SK-N-SH (cell line): ENCODE data around the gene BTD. TPM values are rescaled to one million over a fixed set of nuclear protein-coding genes. Genes with fewer than 3 reads are reported as not detected.

Source experiments
- CTCF ChIA-PET: fragments of 300-600, 350-600 bp; formaldehyde crosslinking; extraction: SDS; loops from one replicate; lab custom pipeline; 2021; lab: Yijun Ruan, JAX
- POLR2A ChIA-PET: fragments of 350-600 bp; sonication (Branson Sonifier 250); formaldehyde crosslinking; extraction: SDS; loops from one replicate; lab custom pipeline; 2020; ENCODE audit warnings: antibody characterized with exemption, inconsistent platforms; lab: Yijun Ruan, JAX
- DNase-seq: peaks from one replicate; pipeline ENCODE4 v3.0.0; 2012
- H2AFZ ChIP-seq: fragments of 200-600 bp; sonication (generic); 2 replicates; pipeline ENCODE4 v1.8.1; 2016; ENCODE audit warnings: antibody characterized with exemption, mild to moderate bottlenecking, low read depth
- H3F3A ChIP-seq: fragments of 200-600 bp; sonication (generic); replicated peaks from 2 replicates; pipeline ENCODE3; 2016; ENCODE audit warnings: antibody characterized with exemption, mild to moderate bottlenecking; ENCODE audit not compliant: insufficient read depth
- H3K27ac ChIP-seq, 2 experiments: fragments of 200-500 bp in 1 of 2; fragments of 200-600 bp in 1 of 2; sonication (Bioruptor generic) in 1 of 2; sonication (generic), shearing (Covaris generic) in 1 of 2; 2 replicates each; pipeline versions ENCODE4 v1.5.1 to v1.6.1; 2014 to 2016; ENCODE audit warnings: low read depth in 2 of 2, inconsistent platforms in 1 of 2, low read length in 1 of 2, mild to moderate bottlenecking in 1 of 2, mixed read lengths in 1 of 2
- H3K27me3 ChIP-seq: fragments of 200-600 bp; sonication (generic), shearing (Covaris generic); 2 replicates; pipeline ENCODE4 v1.6.1; 2016; ENCODE audit warnings: mixed run types; ENCODE audit not compliant: insufficient read depth
- H3K36me3 ChIP-seq, 2 experiments: fragments of 200-500 bp in 1 of 2; fragments of 200-600 bp in 1 of 2; sonication (Bioruptor generic) in 1 of 2; sonication (generic) in 1 of 2; replicated peaks in 1 of 2; 2 replicates each; pipeline versions ENCODE3 to v1.5.1; 2014 to 2016; ENCODE audit warnings: low read length in 1 of 2, mild to moderate bottlenecking in 1 of 2; ENCODE audit not compliant: insufficient read depth in 2 of 2, control insufficient read depth in 1 of 2
- H3K4me1 ChIP-seq, 2 experiments: fragments of 200-500 bp in 1 of 2; fragments of 200-600 bp in 1 of 2; sonication (Bioruptor generic) in 1 of 2; sonication (generic), shearing (Covaris generic) in 1 of 2; 2 replicates each; pipeline versions ENCODE4 v1.5.1 to v1.6.1; 2014 to 2016; ENCODE audit warnings: low read depth in 1 of 2, low read length in 1 of 2, mixed run types in 1 of 2; ENCODE audit not compliant: insufficient read depth in 2 of 2, control insufficient read depth in 1 of 2
- H3K4me2 ChIP-seq: fragments of 200-600 bp; sonication (generic), shearing (Covaris generic); 2 replicates; pipeline ENCODE4 v1.6.1; 2017; ENCODE audit warnings: mixed run types
- H3K4me3 ChIP-seq, 2 experiments: fragments of 200-500 bp in 1 of 2; fragments of 200-600 bp in 1 of 2; sonication (Bioruptor generic) in 1 of 2; sonication (generic), shearing (Covaris generic) in 1 of 2; 2 replicates each; pipeline versions ENCODE4 v1.5.1 to v1.8.1; 2014 to 2016; ENCODE audit warnings: low read depth in 2 of 2, inconsistent platforms in 1 of 2, low read length in 1 of 2, mild to moderate bottlenecking in 1 of 2, mixed read lengths in 1 of 2, moderate library complexity in 1 of 2
- H3K79me2 ChIP-seq: fragments of 200-600 bp; sonication (generic); 2 replicates; pipeline ENCODE4 v1.8.1; 2017; ENCODE audit warnings: mild to moderate bottlenecking; ENCODE audit not compliant: insufficient read depth
- H3K9ac ChIP-seq: fragments of 200-600 bp; sonication (generic); 2 replicates; pipeline ENCODE4 v1.6.1; 2017; ENCODE audit warnings: mixed run types
- H3K9me2 ChIP-seq: fragments of 200-600 bp; sonication (generic); 2 replicates; pipeline ENCODE4 v1.6.1; 2017; ENCODE audit warnings: mixed run types
- H3K9me3 ChIP-seq: fragments of 200-600 bp; sonication (generic); 2 replicates; pipeline ENCODE4 v1.6.1; 2017; ENCODE audit warnings: mixed run types, mild to moderate bottlenecking, moderate library complexity
- H4K20me1 ChIP-seq: fragments of 200-600 bp; sonication (generic); 2 replicates; pipeline ENCODE4 v1.6.1; 2017; ENCODE audit warnings: mild to moderate bottlenecking, mixed run types; ENCODE audit not compliant: insufficient read depth
- CHD2 ChIP-seq: fragments of 150-350 bp; IDR thresholded peaks from 2 replicates; pipeline ENCODE4 v1.6.1; 2018; ENCODE audit warnings: low read length; ENCODE audit not compliant: partially characterized antibody
- EP300 ChIP-seq, 2 experiments: IDR thresholded peaks; 2 replicates each; pipeline versions ENCODE4 v1.4.0 to v1.6.1; 2012; ENCODE audit warnings: borderline replicate concordance in 1 of 2, low read depth in 1 of 2, low read length in 1 of 2
- EZH2phosphoT487 ChIP-seq: fragments of 200-600 bp; sonication (generic); IDR thresholded peaks from 2 replicates; pipeline ENCODE4 v1.6.1; 2017; ENCODE audit warnings: low read depth, mixed run types, mild to moderate bottlenecking, antibody characterized with exemption, moderate library complexity, borderline replicate concordance
- FOXM1 ChIP-seq: IDR thresholded peaks from 2 replicates; pipeline ENCODE4 v1.4.0; 2012; ENCODE audit warnings: low read depth, mild to moderate bottlenecking
- MXI1 ChIP-seq: IDR thresholded peaks from 2 replicates; pipeline ENCODE4 v1.6.1; 2012; ENCODE audit warnings: mild to moderate bottlenecking, low read depth, low read length, improper control_type of control experiment
- NRF1 ChIP-seq: IDR thresholded peaks from 2 replicates; pipeline ENCODE4 v1.6.1; 2012; ENCODE audit warnings: low read depth, mild to moderate bottlenecking, low read length
- POLR2AphosphoS5 ChIP-seq: IDR thresholded peaks from 2 replicates; pipeline ENCODE4 v1.6.1; 2012; ENCODE audit warnings: low read depth, low read length
- RCOR1 ChIP-seq: fragments of 150-350 bp; IDR thresholded peaks from 2 replicates; pipeline ENCODE4 v1.6.1; 2017; ENCODE audit warnings: antibody characterized with exemption, low read length
- SMC3 ChIP-seq: IDR thresholded peaks from 2 replicates; pipeline ENCODE4 v1.6.1; 2012; ENCODE audit warnings: low read depth, low read length, improper control_type of control experiment
- TAF1 ChIP-seq: IDR thresholded peaks from 2 replicates; pipeline ENCODE4 v1.6.1; 2012; ENCODE audit warnings: low read depth, mild to moderate bottlenecking, low read length, moderate library complexity, borderline replicate concordance
- TEAD4 ChIP-seq: IDR thresholded peaks from 2 replicates; pipeline ENCODE4 v1.4.0; 2012; ENCODE audit warnings: mild to moderate bottlenecking, borderline replicate concordance; ENCODE audit not compliant: insufficient read depth
- YY1 ChIP-seq: IDR thresholded peaks from 2 replicates; pipeline ENCODE4 v1.4.0; 2012; ENCODE audit warnings: low read depth, mild to moderate bottlenecking
- WGBS: methylation state at CpG from one replicate; pipeline ENCODE4 v1.1.6; 2017; ENCODE audit warnings: low lambda C conversion rate; 5-methylcytosine and 5-hydroxymethylcytosine counted together
- polyA plus RNA-seq, 3 experiments: library from polyadenylated mRNA; depleted of rRNA; stranded (reverse); fragments of >200 nt; gene quantifications; 2 replicates each; pipeline ENCODE4 v1.2.3, GENCODE V29; 2012
- TF ChIP-seq, protein P1 (sequence below): fragments of 150-350 bp; IDR thresholded peaks from 2 replicates; pipeline ENCODE4 v1.6.1; 2017; ENCODE audit warnings: antibody characterized with exemption, low read length, low read depth, borderline replicate concordance
- TF ChIP-seq, protein P2 (sequence below): IDR thresholded peaks from 2 replicates; pipeline ENCODE4; 2012
- TF ChIP-seq, protein P3 (sequence below): fragments of 150-350 bp; IDR thresholded peaks from 2 replicates; pipeline ENCODE4 v1.6.1; 2016; ENCODE audit warnings: mild to moderate bottlenecking, low read depth, low read length
- TF ChIP-seq, protein P4 (sequence below): IDR thresholded peaks from 2 replicates; pipeline ENCODE4 v1.4.0; 2012; ENCODE audit warnings: low read depth, borderline replicate concordance
- TF ChIP-seq, protein P5 (sequence below): fragments of 200-600 bp; sonication (generic); IDR thresholded peaks from 2 replicates; pipeline ENCODE4 v1.6.1; 2017; ENCODE audit warnings: antibody characterized with exemption, mild to moderate bottlenecking, moderate library complexity

BTD gene
- polyA plus RNA-seq, 1 of the 3 experiments (the other 2 are of a cell fraction): 23.6 TPM

DNA sequence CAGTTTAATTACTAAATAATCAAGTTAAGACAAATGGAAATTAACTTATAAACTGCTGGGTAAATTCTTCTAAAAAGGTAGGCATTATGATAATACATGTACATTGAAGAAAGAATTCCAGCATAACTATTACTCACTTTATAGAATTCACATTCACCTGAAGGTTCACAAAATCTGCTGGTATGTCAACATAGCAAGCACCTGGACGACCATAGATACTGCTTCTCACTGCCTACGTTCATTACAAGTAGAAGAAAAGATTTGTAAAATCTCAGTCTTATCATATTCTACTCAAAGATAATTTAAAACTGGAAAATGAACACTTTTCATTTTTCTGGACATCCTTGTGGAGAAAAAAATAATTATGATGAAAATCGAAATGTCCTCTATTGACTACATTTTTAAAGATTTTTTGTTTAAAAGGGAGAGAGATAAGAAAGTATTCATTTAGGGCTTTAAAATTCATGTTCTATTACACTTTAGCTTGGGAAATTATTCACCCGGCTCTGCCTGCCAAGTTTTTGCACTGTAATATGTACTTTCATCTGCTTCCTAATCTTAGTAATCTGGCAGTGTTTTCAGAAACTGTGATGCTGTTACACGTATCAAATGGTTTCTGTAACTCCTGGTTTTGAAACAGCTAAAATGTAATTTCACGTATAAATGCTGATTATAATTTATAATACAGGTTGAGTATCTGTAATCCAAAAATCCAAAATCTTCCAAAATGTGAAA is 16.3 kb upstream of the BTD start:
- H3K27ac ChIP-seq: no peak overlapping the region
- peaks cover 55 to 60% of the 10 kb centered on the region in 2 experiments for H3K36me3 ChIP-seq
- H3K4me1 ChIP-seq: no peaks in the 10 kb centered on the region
- H3K4me3 ChIP-seq: no peak overlapping the region
- H3K27me3 ChIP-seq: no peaks in the 10 kb centered on the region
- 91% methylated on average over 6 of the region's 6 CpGs for WGBS
- H3F3A ChIP-seq: peaks cover 29% of the 10 kb centered on the region
- POLR2A ChIA-PET: no interaction called here
- no peak overlapping the region for H3K4me2 ChIP-seq
- no peak overlapping the region for H3K9ac ChIP-seq
- CTCF ChIA-PET: interaction anchor here (0.7 to 1.6 kb wide), 4 partner anchors 10 to 27 kb away, joined by 3 to 5 read pairs (median 4); partner anchors contain the start of genes BTD and HACL1
- H3K79me2 ChIP-seq: no peaks in the 10 kb centered on the region
- H2AFZ ChIP-seq: no peak overlapping the region
- H3K9me2 ChIP-seq: no peaks in the 10 kb centered on the region
- TF ChIP-seq, protein P1, sequence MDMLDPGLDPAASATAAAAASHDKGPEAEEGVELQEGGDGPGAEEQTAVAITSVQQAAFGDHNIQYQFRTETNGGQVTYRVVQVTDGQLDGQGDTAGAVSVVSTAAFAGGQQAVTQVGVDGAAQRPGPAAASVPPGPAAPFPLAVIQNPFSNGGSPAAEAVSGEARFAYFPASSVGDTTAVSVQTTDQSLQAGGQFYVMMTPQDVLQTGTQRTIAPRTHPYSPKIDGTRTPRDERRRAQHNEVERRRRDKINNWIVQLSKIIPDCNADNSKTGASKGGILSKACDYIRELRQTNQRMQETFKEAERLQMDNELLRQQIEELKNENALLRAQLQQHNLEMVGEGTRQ: no peak
- TF ChIP-seq, protein P2, sequence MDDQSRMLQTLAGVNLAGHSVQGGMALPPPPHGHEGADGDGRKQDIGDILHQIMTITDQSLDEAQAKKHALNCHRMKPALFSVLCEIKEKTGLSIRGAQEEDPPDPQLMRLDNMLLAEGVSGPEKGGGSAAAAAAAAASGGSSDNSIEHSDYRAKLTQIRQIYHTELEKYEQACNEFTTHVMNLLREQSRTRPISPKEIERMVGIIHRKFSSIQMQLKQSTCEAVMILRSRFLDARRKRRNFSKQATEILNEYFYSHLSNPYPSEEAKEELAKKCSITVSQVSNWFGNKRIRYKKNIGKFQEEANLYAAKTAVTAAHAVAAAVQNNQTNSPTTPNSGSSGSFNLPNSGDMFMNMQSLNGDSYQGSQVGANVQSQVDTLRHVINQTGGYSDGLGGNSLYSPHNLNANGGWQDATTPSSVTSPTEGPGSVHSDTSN: no peak
- TF ChIP-seq, protein P3, sequence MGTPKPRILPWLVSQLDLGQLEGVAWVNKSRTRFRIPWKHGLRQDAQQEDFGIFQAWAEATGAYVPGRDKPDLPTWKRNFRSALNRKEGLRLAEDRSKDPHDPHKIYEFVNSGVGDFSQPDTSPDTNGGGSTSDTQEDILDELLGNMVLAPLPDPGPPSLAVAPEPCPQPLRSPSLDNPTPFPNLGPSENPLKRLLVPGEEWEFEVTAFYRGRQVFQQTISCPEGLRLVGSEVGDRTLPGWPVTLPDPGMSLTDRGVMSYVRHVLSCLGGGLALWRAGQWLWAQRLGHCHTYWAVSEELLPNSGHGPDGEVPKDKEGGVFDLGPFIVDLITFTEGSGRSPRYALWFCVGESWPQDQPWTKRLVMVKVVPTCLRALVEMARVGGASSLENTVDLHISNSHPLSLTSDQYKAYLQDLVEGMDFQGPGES: no peak
- TF ChIP-seq EZH2phosphoT487 (no peak), POLR2AphosphoS5 (no peak), EP300 (IDR thresholded peaks at IDR 0.05; ENCODE audit: borderline replicate concordance in 1 of 2, low read depth in 1 of 2, low read length in 1 of 2) (no peak), MXI1 (no peak), YY1 (no peak), CHD2 (no peak), TEAD4 (no peak), TAF1 (no peak), FOXM1 (no peak), RCOR1 (no peak), SMC3 (no peak), NRF1 (no peak)
- TF ChIP-seq, protein P4, sequence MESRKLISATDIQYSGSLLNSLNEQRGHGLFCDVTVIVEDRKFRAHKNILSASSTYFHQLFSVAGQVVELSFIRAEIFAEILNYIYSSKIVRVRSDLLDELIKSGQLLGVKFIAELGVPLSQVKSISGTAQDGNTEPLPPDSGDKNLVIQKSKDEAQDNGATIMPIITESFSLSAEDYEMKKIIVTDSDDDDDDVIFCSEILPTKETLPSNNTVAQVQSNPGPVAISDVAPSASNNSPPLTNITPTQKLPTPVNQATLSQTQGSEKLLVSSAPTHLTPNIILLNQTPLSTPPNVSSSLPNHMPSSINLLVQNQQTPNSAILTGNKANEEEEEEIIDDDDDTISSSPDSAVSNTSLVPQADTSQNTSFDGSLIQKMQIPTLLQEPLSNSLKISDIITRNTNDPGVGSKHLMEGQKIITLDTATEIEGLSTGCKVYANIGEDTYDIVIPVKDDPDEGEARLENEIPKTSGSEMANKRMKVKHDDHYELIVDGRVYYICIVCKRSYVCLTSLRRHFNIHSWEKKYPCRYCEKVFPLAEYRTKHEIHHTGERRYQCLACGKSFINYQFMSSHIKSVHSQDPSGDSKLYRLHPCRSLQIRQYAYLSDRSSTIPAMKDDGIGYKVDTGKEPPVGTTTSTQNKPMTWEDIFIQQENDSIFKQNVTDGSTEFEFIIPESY: no peak
- TF ChIP-seq, protein P5, sequence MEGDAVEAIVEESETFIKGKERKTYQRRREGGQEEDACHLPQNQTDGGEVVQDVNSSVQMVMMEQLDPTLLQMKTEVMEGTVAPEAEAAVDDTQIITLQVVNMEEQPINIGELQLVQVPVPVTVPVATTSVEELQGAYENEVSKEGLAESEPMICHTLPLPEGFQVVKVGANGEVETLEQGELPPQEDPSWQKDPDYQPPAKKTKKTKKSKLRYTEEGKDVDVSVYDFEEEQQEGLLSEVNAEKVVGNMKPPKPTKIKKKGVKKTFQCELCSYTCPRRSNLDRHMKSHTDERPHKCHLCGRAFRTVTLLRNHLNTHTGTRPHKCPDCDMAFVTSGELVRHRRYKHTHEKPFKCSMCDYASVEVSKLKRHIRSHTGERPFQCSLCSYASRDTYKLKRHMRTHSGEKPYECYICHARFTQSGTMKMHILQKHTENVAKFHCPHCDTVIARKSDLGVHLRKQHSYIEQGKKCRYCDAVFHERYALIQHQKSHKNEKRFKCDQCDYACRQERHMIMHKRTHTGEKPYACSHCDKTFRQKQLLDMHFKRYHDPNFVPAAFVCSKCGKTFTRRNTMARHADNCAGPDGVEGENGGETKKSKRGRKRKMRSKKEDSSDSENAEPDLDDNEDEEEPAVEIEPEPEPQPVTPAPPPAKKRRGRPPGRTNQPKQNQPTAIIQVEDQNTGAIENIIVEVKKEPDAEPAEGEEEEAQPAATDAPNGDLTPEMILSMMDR: no peak
- no peak for DNase-seq
- no peaks in the 10 kb centered on the region for H4K20me1 ChIP-seq
- H3K9me3 ChIP-seq: no peaks in the 10 kb centered on the region
